Kidney capillary endothelial cell (primary cell): Measurements from ENCODE around the gene SUSD1.

Source experiments
- DNase-seq: peaks from one replicate; pipeline ENCODE4 v3.0.0-alpha.2; 2018; ENCODE audit warnings: low spot score

The SUSD1 gene

GRCh38 chr9:112010537-112010936 lies 164.6 kb downstream of the SUSD1 start:
- no peak for DNase-seq

- no peak for DNase-seq
These were observed 165.4 kb downstream of the SUSD1 start for GRCh38 chr9:112009656-112010055.

GRCh38 chr9:112007575-112008240 lies 167.4 kb downstream of the SUSD1 start:
- DNase-seq, result no peak

GRCh38 chr9:112006361-112007020 lies 168.6 kb downstream of the SUSD1 start:
- no peak for DNase-seq

GRCh38 chr9:112005939-112006338 lies 169.2 kb downstream of the SUSD1 start:
- no peak for DNase-seq

- no peak for DNase-seq
These were observed 171.6 kb downstream of the SUSD1 start for GRCh38 chr9:112003538-112003937.

GRCh38 chr9:112002847-112003457 lies 172.1 kb downstream of the SUSD1 start:
- DNase-seq, result no peak

GRCh38 chr9:112002131-112002846 lies 172.8 kb downstream of the SUSD1 start:
- DNase-seq, result no peak

- DNase-seq, result no peak
These were observed 174.4 kb downstream of the SUSD1 start for GRCh38 chr9:112000743-112001142.

GRCh38 chr9:111999319-111999718 lies 175.8 kb downstream of the SUSD1 start:
- DNase-seq, result no peak

- DNase-seq, result no peak
These were observed 177.3 kb downstream of the SUSD1 start for GRCh38 chr9:111997831-111998230.

GRCh38 chr9:111994831-111995458 lies 180.2 kb downstream of the SUSD1 start:
- DNase-seq, result no peak

GRCh38 chr9:111993319-111993718 lies 181.8 kb downstream of the SUSD1 start:
- DNase-seq, result no peak

GRCh38 chr9:111992523-111992922 lies 182.6 kb downstream of the SUSD1 start:
- DNase-seq, result peak; percentile 30

- DNase-seq, result no peak
These were observed 183.9 kb downstream of the SUSD1 start for GRCh38 chr9:111991179-111991578.
